ENCODE results near the gene SEC14L6.
"Not testable (repeated sequence)": the region's sequence is repeated elsewhere in the genome, so short reads cannot be mapped to it uniquely, and the experiment has no call there.

The SEC14L6 gene

GRCh38 chr22:30547188-30547587 lies 647 bp upstream of the SEC14L6 start:
- H3K4me3 ChIP-seq (ENCODE audit: low read depth, low read length): no peak overlapping the region
- in situ Hi-C loops (cut with HindIII; ENCODE audit: low sequenced_read_pairs): no loop called here
- TF ChIP-seq, protein P1, sequence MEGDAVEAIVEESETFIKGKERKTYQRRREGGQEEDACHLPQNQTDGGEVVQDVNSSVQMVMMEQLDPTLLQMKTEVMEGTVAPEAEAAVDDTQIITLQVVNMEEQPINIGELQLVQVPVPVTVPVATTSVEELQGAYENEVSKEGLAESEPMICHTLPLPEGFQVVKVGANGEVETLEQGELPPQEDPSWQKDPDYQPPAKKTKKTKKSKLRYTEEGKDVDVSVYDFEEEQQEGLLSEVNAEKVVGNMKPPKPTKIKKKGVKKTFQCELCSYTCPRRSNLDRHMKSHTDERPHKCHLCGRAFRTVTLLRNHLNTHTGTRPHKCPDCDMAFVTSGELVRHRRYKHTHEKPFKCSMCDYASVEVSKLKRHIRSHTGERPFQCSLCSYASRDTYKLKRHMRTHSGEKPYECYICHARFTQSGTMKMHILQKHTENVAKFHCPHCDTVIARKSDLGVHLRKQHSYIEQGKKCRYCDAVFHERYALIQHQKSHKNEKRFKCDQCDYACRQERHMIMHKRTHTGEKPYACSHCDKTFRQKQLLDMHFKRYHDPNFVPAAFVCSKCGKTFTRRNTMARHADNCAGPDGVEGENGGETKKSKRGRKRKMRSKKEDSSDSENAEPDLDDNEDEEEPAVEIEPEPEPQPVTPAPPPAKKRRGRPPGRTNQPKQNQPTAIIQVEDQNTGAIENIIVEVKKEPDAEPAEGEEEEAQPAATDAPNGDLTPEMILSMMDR (IDR thresholded peaks at IDR 0.05; ENCODE audit: low read depth, low read length, missing control alignments): no peak
- no peak for DNase-seq (ENCODE audit: low read depth)

- DNase-seq (ENCODE audit: low read depth): no peak
- H3K4me3 ChIP-seq (ENCODE audit: low read depth, low read length): no peak overlapping the region
- in situ Hi-C loops (cut with HindIII; ENCODE audit: low sequenced_read_pairs): no loop called here
- TF ChIP-seq, protein P1 (IDR thresholded peaks at IDR 0.05; ENCODE audit: low read depth, low read length, missing control alignments): no peak
Measured at GRCh38 chr22:30542811-30543188, 3.7 kb downstream of the SEC14L6 start.

DNA sequence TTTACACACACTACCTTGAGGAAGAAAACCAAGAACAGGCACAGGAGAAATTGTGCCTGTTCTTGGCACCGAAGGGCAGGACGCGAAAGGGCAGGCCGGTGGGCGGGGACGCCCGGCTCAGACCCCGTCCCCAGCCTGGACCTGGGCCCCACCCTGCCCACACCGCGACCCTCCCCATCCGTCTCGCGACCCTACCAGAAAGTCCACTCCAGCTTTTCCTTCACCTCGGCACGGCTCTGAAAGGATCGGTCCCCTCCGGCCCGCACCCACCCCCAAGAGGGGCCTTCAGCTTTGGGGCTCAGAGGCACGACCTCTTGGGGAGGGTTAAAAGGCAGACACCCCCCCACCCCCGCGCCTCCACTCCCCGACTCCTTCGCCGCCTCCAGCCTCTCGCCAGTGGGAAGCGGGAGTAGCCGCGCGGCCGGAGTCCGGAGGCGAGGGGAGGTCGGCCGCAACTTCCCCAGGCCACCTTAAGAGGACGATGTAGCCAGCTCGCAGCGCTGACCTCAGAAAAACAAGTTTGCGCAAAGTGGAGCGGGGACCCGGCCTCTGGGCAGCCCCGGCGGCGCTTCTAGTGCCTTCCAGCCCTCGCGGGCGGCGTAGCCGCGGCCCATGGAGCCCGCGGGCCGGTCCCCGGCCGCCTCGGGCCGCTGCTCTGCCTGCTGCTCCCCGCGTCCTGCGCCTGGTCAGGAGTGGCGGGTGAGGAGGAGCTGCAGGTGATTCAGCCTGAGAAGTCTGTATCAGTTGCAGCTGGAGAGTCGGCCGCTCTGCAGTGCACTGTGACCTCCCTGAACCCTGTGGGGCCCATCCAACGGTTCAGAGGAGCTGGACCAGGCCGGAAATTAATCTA lies 4.4 kb downstream of the SEC14L6 start:
- no peak for DNase-seq (ENCODE audit: low read depth)
- TF ChIP-seq, protein P1 (IDR thresholded peaks at IDR 0.05; ENCODE audit: low read depth, low read length, missing control alignments): no peak
- peak overlapping the region; percentile 28 for H3K4me3 ChIP-seq (ENCODE audit: low read depth, low read length)
- in situ Hi-C loops (cut with HindIII; ENCODE audit: low sequenced_read_pairs): no loop called here

GRCh38 chr22:30541511-30541910 lies 5.0 kb downstream of the SEC14L6 start:
- in situ Hi-C loops (cut with HindIII; ENCODE audit: low sequenced_read_pairs); DNase-seq (ENCODE audit: low read depth): not testable (repeated sequence)
- peak overlapping the region; percentile 28 for H3K4me3 ChIP-seq (ENCODE audit: low read depth, low read length)

DNA sequence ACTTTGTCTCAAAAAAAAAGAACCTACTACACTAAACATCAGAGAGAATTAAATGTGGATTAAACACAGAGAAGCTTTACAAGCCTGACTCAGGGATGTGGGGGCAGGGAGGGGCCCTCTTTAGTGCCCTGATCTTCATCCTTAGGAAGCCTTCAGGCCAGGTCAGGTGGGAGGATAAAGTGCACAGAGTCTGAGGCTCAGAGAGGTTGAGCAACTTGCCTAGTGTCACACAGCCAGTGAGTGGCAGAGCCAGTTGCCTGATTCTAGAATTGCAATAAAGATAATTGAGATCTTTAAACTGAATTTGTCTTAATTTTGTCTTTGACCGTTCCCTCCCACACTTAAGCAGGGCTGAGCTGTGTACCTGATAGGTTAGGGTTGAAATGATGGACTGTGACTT lies 7.2 kb downstream of the SEC14L6 start:
- in situ Hi-C loops (cut with HindIII; ENCODE audit: low sequenced_read_pairs): no loop called here
- DNase-seq (ENCODE audit: low read depth): no peak
- no peak overlapping the region for H3K4me3 ChIP-seq (ENCODE audit: low read depth, low read length)
- TF ChIP-seq, protein P1 (IDR thresholded peaks at IDR 0.05; ENCODE audit: low read depth, low read length, missing control alignments): no peak

DNA sequence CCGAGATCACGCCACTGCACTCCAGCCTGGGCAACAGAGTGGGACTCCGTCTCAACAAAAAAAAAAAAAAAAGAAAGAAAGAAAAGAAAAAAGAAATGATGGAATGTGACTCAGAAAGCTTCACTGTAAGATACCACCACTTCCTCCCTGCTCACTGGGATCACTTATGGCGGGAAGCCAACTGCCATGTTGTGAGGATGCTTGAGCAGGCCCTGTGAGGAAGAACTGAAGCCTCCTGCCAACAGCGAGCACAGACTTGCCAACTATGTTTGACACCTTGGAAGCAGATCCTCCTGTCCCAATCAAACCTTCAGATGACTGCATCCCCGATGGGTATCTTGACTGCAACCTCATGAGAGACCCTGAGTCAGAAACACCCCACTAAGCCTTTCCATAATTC lies 8.3 kb downstream of the SEC14L6 start:
- TF ChIP-seq, protein P1 (IDR thresholded peaks at IDR 0.05; ENCODE audit: low read depth, low read length, missing control alignments): no peak
- no peak overlapping the region for H3K4me3 ChIP-seq (ENCODE audit: low read depth, low read length)
- no peak for DNase-seq (ENCODE audit: low read depth)
- in situ Hi-C loops (cut with HindIII; ENCODE audit: low sequenced_read_pairs): no loop called here

GRCh38 chr22:30537083-30537731 lies 9.3 kb downstream of the SEC14L6 start:
- no peak overlapping the region for H3K4me3 ChIP-seq (ENCODE audit: low read depth, low read length)
- in situ Hi-C loops (cut with HindIII; ENCODE audit: low sequenced_read_pairs): no loop called here
- TF ChIP-seq, protein P1 (IDR thresholded peaks at IDR 0.05; ENCODE audit: low read depth, low read length, missing control alignments): no peak
- DNase-seq (ENCODE audit: low read depth): no peak
